ENCODE data around the gene BRD8. TPM values are rescaled to one million over a fixed set of nuclear protein-coding genes. Genes with fewer than 3 reads are reported as not detected.

BRD8 gene
- total RNA-seq (2021) = 59.6 to 73.4 TPM (median 61.4 TPM) in 3 replicates
- percentile 76 among the genes with signal in this experiment for Bru-seq, nascent RNA
- long read RNA-seq, experiment 1, transcript BRD8-214 (21 exons, 3,005 nt) = minor isoform, 6 of 328 reads
- long read RNA-seq, experiment 1, transcript BRD8-205 (20 exons, 2,912 nt) = minor isoform, 12 of 328 reads
- long read RNA-seq, experiment 1, transcript BRD8-203 (21 exons, 2,982 nt) = minor isoform, 16 of 328 reads
- long read RNA-seq, experiment 1, transcript BRD8-201 (22 exons, 3,198 nt) = major isoform, 78 of 328 reads
- long read RNA-seq, experiment 1, partial matches to known transcripts = 29 of 328 reads
- long read RNA-seq, experiment 1, other reads (novel, unspliced or antisense) = 187 of 328 reads
- long read RNA-seq, experiment 2, partial matches to known transcripts = 21 of 56 reads
- long read RNA-seq, experiment 2, other reads (novel, unspliced or antisense) = 29 of 56 reads
- long read RNA-seq, experiment 3, transcript BRD8-205 (20 exons, 2,912 nt) = major isoform, 5 of 49 reads
- long read RNA-seq, experiment 3, partial matches to known transcripts = 5 of 49 reads
- long read RNA-seq, experiment 3, other reads (novel, unspliced or antisense) = 31 of 49 reads

GRCh38 chr5:138178516-138179276 lies at the start of gene BRD8, which contains the start of gene KIF20A:
TSS of gene BRD8 (minus strand) at chr5:138178630. CDS start at chr5:138178614, 16 bp downstream.
TSS of gene KIF20A (plus strand) at chr5:138179112. CDS start at chr5:138179681, 569 bp downstream.
- Mint-ChIP-seq H3K27me3 (ENCODE audit: low read depth) (no peaks in the 10 kb centered on the region), H3K4me1 (peaks cover 13% of the 10 kb centered on the region), H3K4me3 (no peak within 1 kb of the TSS), H3K27ac (peak within 1 kb of the TSS; percentile 63; the same call in 1 of the 2 replicates), H3K9me3 (no peaks in the 10 kb centered on the region), H3K36me3 (peaks cover 47% of the 10 kb centered on the region)
- ChIA-PET POLR2A (interaction anchor here (0.6 to 1.5 kb wide), 14 partner anchors 10 to 397 kb away, joined by 3 to 14 read pairs (median 6); partner anchors contain the start of genes CDC23, CDC25C, ETF1 and FAM53C), CTCF (interaction anchor here (0.5 to 3.4 kb wide), 7 partner anchors 104 to 325 kb away, joined by 3 to 34 read pairs (median 4); partner anchors contain the start of genes CDC25C, EGR1 and KDM3B)
- ATAC-seq (peak; percentile 92), DNase-seq (ENCODE audit: low spot score) (peak; percentile 96)
- TF ChIP-seq ZNF232 (CRISPR knock-in tag; IDR thresholded peaks at IDR 0.05) (no peak), ESRRA (CRISPR knock-in tag; IDR thresholded peaks at IDR 0.05; ENCODE audit: borderline replicate concordance) (no peak), TEAD4 (CRISPR knock-in tag; IDR thresholded peaks at IDR 0.05) (peak; percentile 31; the same call in 1 of the 2 replicates), CREB1 (CRISPR knock-in tag; IDR thresholded peaks at IDR 0.05) (0 out of 2 replicates have a peak, but pooled peaks have one; percentile 20), ZNF263 (CRISPR knock-in tag; IDR thresholded peaks at IDR 0.05; ENCODE audit: low read depth) (no peak), SP1 (CRISPR knock-in tag; conservative IDR thresholded peaks at IDR 0.05) (0 out of 2 replicates have a peak, but pooled peaks have one; percentile 7), HMGXB4 (CRISPR knock-in tag; IDR thresholded peaks at IDR 0.05) (0 out of 2 replicates have a peak, but pooled peaks have one; percentile 46), SMAD4 (CRISPR knock-in tag; IDR thresholded peaks at IDR 0.05) (no peak), IRF1 (CRISPR knock-in tag; IDR thresholded peaks at IDR 0.05) (no peak), E2F4 (CRISPR knock-in tag; IDR thresholded peaks at IDR 0.05; ENCODE audit: borderline replicate concordance, low read depth) (peak; percentile 99), MYBL2 (CRISPR knock-in tag; IDR thresholded peaks at IDR 0.05) (peak; percentile 100), TEAD1 (CRISPR knock-in tag; IDR thresholded peaks at IDR 0.05) (peak; percentile 53; the same call in 1 of the 2 replicates), SMAD3 (CRISPR knock-in tag; IDR thresholded peaks at IDR 0.05; ENCODE audit: borderline replicate concordance) (no peak), FOXP4 (CRISPR knock-in tag; IDR thresholded peaks at IDR 0.05) (no peak), TCF7 (CRISPR knock-in tag; IDR thresholded peaks at IDR 0.05; ENCODE audit: low read depth) (no peak), NFYB (CRISPR knock-in tag; conservative IDR thresholded peaks at IDR 0.05; ENCODE audit: low read depth) (peak; percentile 75), FOXK1 (CRISPR knock-in tag; IDR thresholded peaks at IDR 0.05) (peak; percentile 38; the same call in 1 of the 2 replicates), CREM (CRISPR knock-in tag; IDR thresholded peaks at IDR 0.05) (peak; percentile 23; the same call in 1 of the 2 replicates), ETV6 (CRISPR knock-in tag; IDR thresholded peaks at IDR 0.05) (peak; percentile 56; the same call in 1 of the 2 replicates), NFE2L1 (CRISPR knock-in tag; IDR thresholded peaks at IDR 0.05) (no peak), ZNF423 (CRISPR knock-in tag; IDR thresholded peaks at IDR 0.05) (no peak), MXD4 (CRISPR knock-in tag; IDR thresholded peaks at IDR 0.05; ENCODE audit: borderline replicate concordance) (no peak), ZBTB43 (CRISPR knock-in tag; IDR thresholded peaks at IDR 0.05) (no peak), MAX (CRISPR knock-in tag; IDR thresholded peaks at IDR 0.05) (peak; percentile 72; the same call in 1 of the 2 replicates), ZNF281 (CRISPR knock-in tag; IDR thresholded peaks at IDR 0.05) (0 out of 2 replicates have a peak, but pooled peaks have one; percentile 39)
